Endodermal cell (in vitro differentiated cells): ENCODE results near the gene NRP1. TPM values are rescaled to one million over a fixed set of nuclear protein-coding genes. Genes with fewer than 3 reads are reported as not detected.
"Not testable (repeated sequence)": the region's sequence is repeated elsewhere in the genome, so short reads cannot be mapped to it uniquely, and the experiment has no call there.

ENCODE experiments used
- DNase-seq: peaks from one replicate; pipeline ENCODE4 v3.0.0-alpha.2; 2017
- H3K27ac ChIP-seq: 2 replicates; pipeline ENCODE4 v1.5.1; 2013; ENCODE audit warnings: mild to moderate bottlenecking, low read depth, low read length, moderate library complexity
- H3K27me3 ChIP-seq: 2 replicates; pipeline ENCODE4 v1.6.1; 2013; ENCODE audit warnings: mild to moderate bottlenecking, low read length, moderate library complexity; ENCODE audit not compliant: insufficient read depth, control insufficient read depth, poor library complexity, severe bottlenecking
- H3K36me3 ChIP-seq: 2 replicates; pipeline ENCODE4 v1.7.0; 2013; ENCODE audit warnings: mild to moderate bottlenecking, low read length, moderate library complexity; ENCODE audit not compliant: control insufficient read depth, insufficient read depth
- H3K4me1 ChIP-seq: one replicate; pipeline ENCODE4 v1.7.0; 2013; ENCODE audit warnings: low read length; ENCODE audit not compliant: control insufficient read depth, insufficient read depth
- H3K4me3 ChIP-seq: 2 replicates; pipeline ENCODE4 v1.5.1; 2013; ENCODE audit warnings: mild to moderate bottlenecking, low read length, moderate library complexity
- H3K9ac ChIP-seq: 2 replicates; pipeline ENCODE4 v1.6.1; 2013; ENCODE audit warnings: mild to moderate bottlenecking, low read length, moderate library complexity; ENCODE audit not compliant: poor library complexity, severe bottlenecking; ENCODE audit errors: extremely low read depth
- H3K9me3 ChIP-seq: 2 replicates; pipeline ENCODE4 v1.6.1; 2013; ENCODE audit warnings: mild to moderate bottlenecking, low read length, moderate library complexity; ENCODE audit not compliant: control insufficient read depth
- H3K27ac Mint-ChIP-seq: 2 replicates; pipeline ENCODE4 v1.8.0; 2020; ENCODE audit warnings: mixed read lengths
- H3K27me3 Mint-ChIP-seq: 2 replicates; pipeline ENCODE4 v1.8.0; 2021; ENCODE audit warnings: mild to moderate bottlenecking, mixed read lengths; ENCODE audit not compliant: insufficient read depth
- H3K36me3 Mint-ChIP-seq: 2 replicates; pipeline ENCODE4 v1.8.0; 2020; ENCODE audit warnings: low read depth, mixed read lengths
- H3K4me1 Mint-ChIP-seq: 2 replicates; pipeline ENCODE4 v1.8.0; 2020; ENCODE audit warnings: mixed read lengths
- H3K4me3 Mint-ChIP-seq: 2 replicates; pipeline ENCODE4 v1.8.0; 2020; ENCODE audit warnings: mild to moderate bottlenecking, moderate library complexity, mixed read lengths
- H3K9me3 Mint-ChIP-seq: 2 replicates; pipeline ENCODE4 v1.8.0; 2020; ENCODE audit warnings: mild to moderate bottlenecking, mixed read lengths
- WGBS, 2 experiments: methylation state at CpG; one replicate each; pipeline versions ENCODE4 v1.1.5 to v1.1.7; 2013; ENCODE audit warnings: missing lambda C conversion rate in 2 of 2, mixed read lengths in 1 of 2; ENCODE audit not compliant: insufficient coverage in 1 of 2, insufficient read length in 1 of 2; 5-methylcytosine and 5-hydroxymethylcytosine counted together
- long read RNA-seq, 4 experiments: library from polyadenylated mRNA in 2 of 4; library from RNA in 1 of 4; library from capped mRNA in 1 of 4; stranded (forward) in 3 of 4; unstranded in 1 of 4; transcript quantifications; one replicate each; pipeline ENCODE4 v2.0.0, GENCODE V29; 2020 to 2021; ENCODE audit warnings: inconsistent platforms in 1 of 4
- polyA plus RNA-seq, 2 experiments: library from polyadenylated mRNA; stranded (reverse); fragments of 50-300 nt; gene quantifications; one replicate each; pipeline ENCODE4 v1.2.3, GENCODE V29; 2013
- total RNA-seq, 2 donors: library from RNA; stranded (reverse); fragmentation: NEBNext Ultra II Directional in 1 of 2; extraction: Animal tissue kit (Norgen Biotek cat#: 25700) in 1 of 2; gene quantifications; 2 replicates in 1 of 2; 3 replicates in 1 of 2; pipeline ENCODE4 v1.2.1, GENCODE V29; 2021
- TF ChIP-seq, protein P1 (sequence below): fragments of 200-600 bp; sonication (generic); conservative IDR thresholded peaks from 2 replicates; pipeline ENCODE4 v1.5.0; 2021; ENCODE audit warnings: antibody characterized with exemption, mild to moderate bottlenecking

NRP1 gene
- total RNA-seq: 10 to 100 TPM; 20.7 to 30.6 TPM
- polyA plus RNA-seq (2013, experiment 1 of 2): 18.0 TPM
- polyA plus RNA-seq (2013, experiment 2 of 2): 18.6 TPM
- long read RNA-seq, experiment 1, partial matches to known transcripts: 0 of 4 reads
- long read RNA-seq, experiment 1, other reads (novel, unspliced or antisense): 4 of 4 reads
- long read RNA-seq, experiment 2, full-length matches to known transcripts: 12 of 25 reads
- long read RNA-seq, experiment 2, partial matches to known transcripts: 5 of 25 reads
- long read RNA-seq, experiment 2, other reads (novel, unspliced or antisense): 8 of 25 reads
- long read RNA-seq, experiment 3, full-length matches to known transcripts: 30 of 59 reads
- long read RNA-seq, experiment 3, partial matches to known transcripts: 19 of 59 reads
- long read RNA-seq, experiment 3, other reads (novel, unspliced or antisense): 10 of 59 reads
- long read RNA-seq, experiment 4, partial matches to known transcripts: 0 of 7 reads
- long read RNA-seq, experiment 4, other reads (novel, unspliced or antisense): 2 of 7 reads

DNA sequence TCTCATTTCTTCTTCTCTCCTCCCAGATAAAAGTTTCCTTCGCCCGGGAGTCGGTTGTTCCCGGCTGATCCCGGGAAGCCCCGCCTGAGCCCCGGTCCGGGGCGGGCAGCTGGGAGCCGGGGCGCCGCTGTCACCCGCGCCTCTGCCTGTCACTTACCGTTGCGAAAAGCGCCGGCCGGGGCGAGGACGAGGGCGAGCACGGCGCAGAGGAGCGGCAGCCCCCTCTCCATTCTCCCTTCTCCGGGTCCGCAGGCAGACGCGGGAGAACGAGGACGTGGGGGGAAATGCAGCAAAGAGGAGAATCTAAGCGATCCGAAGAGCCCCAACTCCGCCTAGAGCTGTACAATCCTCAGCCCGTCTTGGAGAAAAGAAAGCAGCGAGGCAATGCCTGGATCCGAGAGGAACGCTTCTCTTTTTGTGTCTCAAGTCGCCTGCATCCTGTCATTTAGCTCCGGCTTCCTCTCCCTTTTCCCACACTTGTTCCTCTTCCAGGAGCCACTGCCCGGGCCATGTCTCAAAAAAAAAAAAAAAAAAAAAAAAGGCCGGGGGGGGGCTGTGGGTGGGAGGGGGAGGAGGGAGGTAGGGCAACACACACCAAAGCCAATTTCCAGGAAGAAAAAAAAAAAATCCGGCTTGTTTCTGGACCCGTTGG, at the start of gene NRP1:
Gene NRP1, minus strand, starts transcription at position 515 of the 652 bp plus-strand sequence. Its CDS starts 285 bp downstream, at position 230.
- peak within 1 kb of the TSS; percentile 77 for H3K27ac Mint-ChIP-seq
- TF ChIP-seq, protein P1, sequence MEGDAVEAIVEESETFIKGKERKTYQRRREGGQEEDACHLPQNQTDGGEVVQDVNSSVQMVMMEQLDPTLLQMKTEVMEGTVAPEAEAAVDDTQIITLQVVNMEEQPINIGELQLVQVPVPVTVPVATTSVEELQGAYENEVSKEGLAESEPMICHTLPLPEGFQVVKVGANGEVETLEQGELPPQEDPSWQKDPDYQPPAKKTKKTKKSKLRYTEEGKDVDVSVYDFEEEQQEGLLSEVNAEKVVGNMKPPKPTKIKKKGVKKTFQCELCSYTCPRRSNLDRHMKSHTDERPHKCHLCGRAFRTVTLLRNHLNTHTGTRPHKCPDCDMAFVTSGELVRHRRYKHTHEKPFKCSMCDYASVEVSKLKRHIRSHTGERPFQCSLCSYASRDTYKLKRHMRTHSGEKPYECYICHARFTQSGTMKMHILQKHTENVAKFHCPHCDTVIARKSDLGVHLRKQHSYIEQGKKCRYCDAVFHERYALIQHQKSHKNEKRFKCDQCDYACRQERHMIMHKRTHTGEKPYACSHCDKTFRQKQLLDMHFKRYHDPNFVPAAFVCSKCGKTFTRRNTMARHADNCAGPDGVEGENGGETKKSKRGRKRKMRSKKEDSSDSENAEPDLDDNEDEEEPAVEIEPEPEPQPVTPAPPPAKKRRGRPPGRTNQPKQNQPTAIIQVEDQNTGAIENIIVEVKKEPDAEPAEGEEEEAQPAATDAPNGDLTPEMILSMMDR: no peak
- Histone ChIP-seq H3K27ac (no peak within 1 kb of the TSS), H3K9me3 (no peaks in the 10 kb centered on the region), H3K36me3 (peaks cover 9% of the 10 kb centered on the region), H3K4me3 (peak within 1 kb of the TSS; percentile 94), H3K27me3 (peaks cover 11% of the 10 kb centered on the region), H3K9ac (peak within 1 kb of the TSS; percentile 65), H3K4me1 (peaks cover 7% of the 10 kb centered on the region)
- H3K9me3 Mint-ChIP-seq: no peaks in the 10 kb centered on the region
- 0% methylated on average over 12 to 42 of the region's 44 CpGs for WGBS, 2 experiments
- peaks cover 7% of the 10 kb centered on the region for H3K36me3 Mint-ChIP-seq
- peaks cover 44% of the 10 kb centered on the region for H3K4me1 Mint-ChIP-seq
- H3K4me3 Mint-ChIP-seq: peak within 1 kb of the TSS; percentile 79
- peaks cover 45% of the 10 kb centered on the region for H3K27me3 Mint-ChIP-seq
- DNase-seq: peak; percentile 72

DNA sequence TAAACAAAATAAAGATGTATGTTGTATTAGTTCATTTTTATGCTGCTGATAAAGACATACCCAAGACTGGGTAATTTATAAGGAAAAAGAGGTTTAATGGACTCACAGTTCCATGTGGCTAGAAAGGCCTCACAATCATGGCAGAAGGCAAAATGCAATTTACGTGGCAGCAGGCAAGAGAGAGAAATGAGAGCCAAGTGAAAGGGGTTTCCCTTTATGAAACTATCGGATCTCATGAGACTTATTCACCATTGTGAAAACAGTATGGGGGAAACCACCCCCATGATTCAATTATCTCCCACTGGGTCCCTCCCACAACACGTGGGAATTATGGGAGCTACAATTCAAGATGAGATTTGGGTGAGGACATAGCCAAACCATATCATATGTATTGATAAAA, 49.7 kb upstream of the NRP1 start:
- H3K36me3 Mint-ChIP-seq, H3K4me3 ChIP-seq, DNase-seq, H3K4me3 Mint-ChIP-seq, H3K27me3 ChIP-seq, H3K27ac ChIP-seq, H3K9me3 ChIP-seq, H3K9ac ChIP-seq, H3K27ac Mint-ChIP-seq, H3K4me1 ChIP-seq, H3K9me3 Mint-ChIP-seq, H3K27me3 Mint-ChIP-seq, H3K36me3 ChIP-seq: not testable (repeated sequence)
- 95% methylated on average over 3 of the region's 3 CpGs; no CpG with 5 or more reads in 1 of the 2 experiments for WGBS, 2 experiments
- peaks cover 15% of the 10 kb centered on the region for H3K4me1 Mint-ChIP-seq

DNA sequence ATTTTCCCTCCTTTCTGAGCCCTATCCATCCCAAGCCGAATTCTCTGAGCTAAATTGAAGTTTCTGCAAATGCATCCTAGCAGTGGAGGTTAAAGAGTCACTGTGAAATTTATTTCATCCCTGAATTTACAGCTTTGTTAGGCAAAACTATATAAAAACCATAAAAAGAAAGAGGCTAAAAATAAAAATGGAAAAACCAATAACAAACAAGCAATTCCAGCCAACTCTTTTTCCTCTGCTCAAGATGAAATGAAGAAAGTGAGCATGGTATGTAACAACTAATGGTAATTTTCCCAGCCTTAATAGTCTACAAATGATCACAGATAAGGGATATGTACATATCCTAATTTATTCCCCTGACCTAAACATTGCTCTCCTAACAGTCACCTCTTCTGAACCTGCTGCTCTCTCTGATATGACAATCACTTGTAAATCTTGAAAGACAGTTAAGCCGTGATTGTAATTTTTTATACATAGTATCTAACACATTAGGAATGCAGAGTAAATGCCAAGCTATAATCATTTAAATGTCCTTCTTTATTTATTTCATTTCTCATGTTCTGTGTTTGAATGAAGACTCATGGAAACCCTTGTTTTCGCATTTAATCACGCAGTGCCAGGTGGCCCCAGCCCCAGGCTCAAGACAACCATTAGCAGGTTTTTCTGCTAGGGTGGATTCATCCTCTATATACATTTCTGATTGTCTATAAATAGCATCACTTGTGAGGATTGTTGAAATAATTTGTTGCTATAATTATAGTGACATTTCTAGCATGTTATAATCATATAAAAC, 48.6 kb upstream of the NRP1 start:
- Mint-ChIP-seq H3K27ac (no peak overlapping the region), H3K4me3 (no peak overlapping the region), H3K27me3 (no peaks in the 10 kb centered on the region), H3K4me1 (peaks cover 15% of the 10 kb centered on the region), H3K36me3 (no peaks in the 10 kb centered on the region), H3K9me3 (no peaks in the 10 kb centered on the region)
- DNase-seq: no peak
- no peak overlapping the region for H3K4me3 ChIP-seq
- no peaks in the 10 kb centered on the region for H3K9me3 ChIP-seq
- no peak overlapping the region for H3K9ac ChIP-seq
- H3K27me3 ChIP-seq: no peaks in the 10 kb centered on the region
- TF ChIP-seq, protein P1: no peak
- no peaks in the 10 kb centered on the region for H3K4me1 ChIP-seq
- H3K36me3 ChIP-seq: no peaks in the 10 kb centered on the region
- H3K27ac ChIP-seq: no peak overlapping the region
- 98% methylated on average over 3 of the region's 4 CpGs; no CpG with 5 or more reads in 1 of the 2 experiments for WGBS, 2 experiments
